HG03175 (cell line): ENCODE measurements around the gene PLCB4.

Experiments used
- ATAC-seq: cut with Tn5 transposase; IDR thresholded peaks from one replicate; pipeline ENCODE4 v1.9.1; 2021; ENCODE audit warnings: mild to moderate bottlenecking, moderate library complexity; ENCODE audit not compliant: unreplicated experiment

PLCB4 gene

GRCh38 chr20:9212735-9213134 lies 143.8 kb downstream of the PLCB4 start:
- no peak for ATAC-seq

- no peak for ATAC-seq
Observed at GRCh38 chr20:9214685-9215084, 145.8 kb downstream of the PLCB4 start.

GRCh38 chr20:9215539-9215938 lies 146.7 kb downstream of the PLCB4 start:
- ATAC-seq = no peak

GRCh38 chr20:9218531-9218961 lies 149.7 kb downstream of the PLCB4 start:
- ATAC-seq = no peak

GRCh38 chr20:9220874-9221547 lies 152.1 kb downstream of the PLCB4 start:
- no peak for ATAC-seq

- ATAC-seq = no peak
Observed at GRCh38 chr20:9223296-9223695, 154.4 kb downstream of the PLCB4 start.

- ATAC-seq = no peak
Observed at GRCh38 chr20:9225879-9226278, 157.0 kb downstream of the PLCB4 start.

GRCh38 chr20:9227896-9228615 lies 159.2 kb downstream of the PLCB4 start:
- no peak for ATAC-seq

- no peak for ATAC-seq
Observed at GRCh38 chr20:9228774-9229450, 160.0 kb downstream of the PLCB4 start.

GRCh38 chr20:9230406-9230805 lies 161.5 kb downstream of the PLCB4 start:
- no peak for ATAC-seq

GRCh38 chr20:9233804-9234203 lies 164.9 kb downstream of the PLCB4 start:
- no peak for ATAC-seq

- no peak for ATAC-seq
Observed at GRCh38 chr20:9235518-9235917, 166.6 kb downstream of the PLCB4 start.

GRCh38 chr20:9236458-9236857 lies 167.6 kb downstream of the PLCB4 start:
- ATAC-seq = no peak

GRCh38 chr20:9241232-9241692 lies 172.4 kb downstream of the PLCB4 start:
- no peak for ATAC-seq

- ATAC-seq = no peak
Observed at GRCh38 chr20:9241721-9242427, 173.0 kb downstream of the PLCB4 start.

- ATAC-seq = no peak
Observed at GRCh38 chr20:9243986-9244385, 175.1 kb downstream of the PLCB4 start.

- ATAC-seq = no peak
Observed at GRCh38 chr20:9244811-9245210, 175.9 kb downstream of the PLCB4 start.

- no peak for ATAC-seq
Observed at GRCh38 chr20:9246731-9247130, 177.8 kb downstream of the PLCB4 start.

- ATAC-seq = no peak
Observed at GRCh38 chr20:9250511-9250910, 181.6 kb downstream of the PLCB4 start.

- no peak for ATAC-seq
Observed at GRCh38 chr20:9253006-9253539, 184.2 kb downstream of the PLCB4 start.

- ATAC-seq = no peak
Observed at GRCh38 chr20:9255171-9255570, 186.3 kb downstream of the PLCB4 start.
